MM.1S (cell line): ENCODE measurements around the gene CCDC87.

Experiments used
- DNase-seq: peaks from one replicate; pipeline ENCODE4 v3.0.0-alpha.2; 2015
- H2AFZ ChIP-seq: fragments of 300-600 bp; sonication (generic); 2 replicates; pipeline ENCODE4 v1.6.0; 2016; ENCODE audit warnings: antibody characterized with exemption, low read length
- H3F3A ChIP-seq: fragments of 300-600 bp; sonication (generic); 2 replicates; pipeline ENCODE4 v1.6.1; 2016; ENCODE audit warnings: mild to moderate bottlenecking, antibody characterized with exemption, low read length, moderate library complexity, mixed read lengths; ENCODE audit not compliant: insufficient read depth
- H3K27ac ChIP-seq: fragments of 300-600 bp; sonication (generic); 2 replicates; pipeline ENCODE4 v1.5.1; 2016; ENCODE audit warnings: mild to moderate bottlenecking, low read length
- H3K27me3 ChIP-seq: fragments of 300-600 bp; sonication (generic); replicated peaks from 2 replicates; pipeline ENCODE4 v1.6.0; 2016; ENCODE audit warnings: low read length; ENCODE audit not compliant: insufficient read depth
- H3K36me3 ChIP-seq: fragments of 300-600 bp; sonication (generic); replicated peaks from 2 replicates; pipeline ENCODE4 v1.6.1; 2016; ENCODE audit warnings: mild to moderate bottlenecking, low read length, mixed read lengths; ENCODE audit not compliant: insufficient read depth
- H3K4me1 ChIP-seq: fragments of 300-600 bp; sonication (generic); 2 replicates; pipeline ENCODE4 v1.6.1; 2016; ENCODE audit warnings: low read length, mixed read lengths
- H3K4me2 ChIP-seq: fragments of 300-600 bp; sonication (generic); 2 replicates; pipeline ENCODE4 v1.6.0; 2016; ENCODE audit warnings: low read depth, low read length
- H3K4me3 ChIP-seq: fragments of 300-600 bp; sonication (generic); 2 replicates; pipeline ENCODE4 v1.5.1; 2016; ENCODE audit warnings: low read length, mixed read lengths
- H3K79me2 ChIP-seq: fragments of 300-600 bp; sonication (generic); 2 replicates; pipeline ENCODE4 v1.6.1; 2016; ENCODE audit warnings: mixed run types, low read length, mixed read lengths
- H3K9ac ChIP-seq: fragments of 300-600 bp; sonication (generic); 2 replicates; pipeline ENCODE4 v1.6.1; 2016; ENCODE audit warnings: low read length, mixed read lengths
- H3K9me2 ChIP-seq: fragments of 300-600 bp; sonication (generic); replicated peaks from 2 replicates; pipeline ENCODE4 v1.6.1; 2016; ENCODE audit warnings: mild to moderate bottlenecking, low read length, mixed read lengths; ENCODE audit not compliant: insufficient read depth
- H3K9me3 ChIP-seq: fragments of 300-600 bp; sonication (generic); replicated peaks from 2 replicates; pipeline ENCODE4 v1.6.1; 2016; ENCODE audit warnings: mild to moderate bottlenecking, low read length, mixed read lengths; ENCODE audit not compliant: insufficient read depth
- H4K20me1 ChIP-seq: fragments of 300-600 bp; sonication (generic); 2 replicates; pipeline ENCODE4 v1.6.1; 2016; ENCODE audit warnings: mild to moderate bottlenecking, low read length, moderate library complexity, mixed read lengths; ENCODE audit not compliant: insufficient read depth
- EZH2 ChIP-seq: fragments of 300-600 bp; sonication (generic); optimal IDR thresholded peaks from 2 replicates; pipeline ENCODE3; 2017; ENCODE audit warnings: low read depth, mild to moderate bottlenecking, antibody characterized with exemption, low read length, mixed read lengths
- EZH2phosphoT487 ChIP-seq: fragments of 300-600 bp; sonication (generic); IDR thresholded peaks from 2 replicates; pipeline ENCODE4 v1.6.1; 2018; ENCODE audit warnings: antibody characterized with exemption, low read length
- TF ChIP-seq, protein P1 (sequence below): fragments of 300-600 bp; sonication (generic); IDR thresholded peaks from 2 replicates; pipeline ENCODE4 v1.5.1; 2016; ENCODE audit warnings: antibody characterized with exemption, low read length, mixed read lengths

CCDC87 gene

DNA sequence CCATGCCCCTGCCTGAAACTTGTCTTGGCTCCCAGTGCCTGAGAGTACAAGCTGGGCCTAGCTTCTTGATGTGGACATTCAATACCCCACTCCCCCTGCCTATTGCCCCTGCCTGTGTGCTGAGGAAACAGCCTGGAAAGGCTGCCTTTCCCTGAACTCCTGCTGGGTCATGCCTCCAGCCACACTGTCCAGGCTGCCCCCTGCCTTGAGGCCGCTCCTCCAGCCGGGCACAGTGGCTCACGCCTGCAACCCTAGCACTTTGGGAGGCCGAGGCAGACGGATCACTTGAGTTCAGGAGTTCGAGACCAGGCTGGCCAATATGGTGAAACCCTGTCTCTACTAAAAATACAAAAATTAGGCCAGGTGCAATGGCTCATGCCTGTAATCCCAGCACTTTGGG lies 10.2 kb upstream of the CCDC87 start:
- Histone ChIP-seq H3K4me2 (no peak overlapping the region), H2AFZ (no peak overlapping the region), H3K4me1 (no peaks in the 10 kb centered on the region), H3K27me3 (no peaks in the 10 kb centered on the region), H3F3A (no peaks in the 10 kb centered on the region), H3K9me2 (no peaks in the 10 kb centered on the region), H3K36me3 (no peaks in the 10 kb centered on the region), H3K4me3 (no peak overlapping the region), H3K79me2 (no peaks in the 10 kb centered on the region), H3K9me3 (no peaks in the 10 kb centered on the region), H3K27ac (no peak overlapping the region), H4K20me1 (no peaks in the 10 kb centered on the region), H3K9ac (no peak overlapping the region)
- TF ChIP-seq EZH2phosphoT487: no peak
- no peak for TF ChIP-seq EZH2
- TF ChIP-seq, protein P1, sequence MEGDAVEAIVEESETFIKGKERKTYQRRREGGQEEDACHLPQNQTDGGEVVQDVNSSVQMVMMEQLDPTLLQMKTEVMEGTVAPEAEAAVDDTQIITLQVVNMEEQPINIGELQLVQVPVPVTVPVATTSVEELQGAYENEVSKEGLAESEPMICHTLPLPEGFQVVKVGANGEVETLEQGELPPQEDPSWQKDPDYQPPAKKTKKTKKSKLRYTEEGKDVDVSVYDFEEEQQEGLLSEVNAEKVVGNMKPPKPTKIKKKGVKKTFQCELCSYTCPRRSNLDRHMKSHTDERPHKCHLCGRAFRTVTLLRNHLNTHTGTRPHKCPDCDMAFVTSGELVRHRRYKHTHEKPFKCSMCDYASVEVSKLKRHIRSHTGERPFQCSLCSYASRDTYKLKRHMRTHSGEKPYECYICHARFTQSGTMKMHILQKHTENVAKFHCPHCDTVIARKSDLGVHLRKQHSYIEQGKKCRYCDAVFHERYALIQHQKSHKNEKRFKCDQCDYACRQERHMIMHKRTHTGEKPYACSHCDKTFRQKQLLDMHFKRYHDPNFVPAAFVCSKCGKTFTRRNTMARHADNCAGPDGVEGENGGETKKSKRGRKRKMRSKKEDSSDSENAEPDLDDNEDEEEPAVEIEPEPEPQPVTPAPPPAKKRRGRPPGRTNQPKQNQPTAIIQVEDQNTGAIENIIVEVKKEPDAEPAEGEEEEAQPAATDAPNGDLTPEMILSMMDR: no peak
- no peak for DNase-seq

DNA sequence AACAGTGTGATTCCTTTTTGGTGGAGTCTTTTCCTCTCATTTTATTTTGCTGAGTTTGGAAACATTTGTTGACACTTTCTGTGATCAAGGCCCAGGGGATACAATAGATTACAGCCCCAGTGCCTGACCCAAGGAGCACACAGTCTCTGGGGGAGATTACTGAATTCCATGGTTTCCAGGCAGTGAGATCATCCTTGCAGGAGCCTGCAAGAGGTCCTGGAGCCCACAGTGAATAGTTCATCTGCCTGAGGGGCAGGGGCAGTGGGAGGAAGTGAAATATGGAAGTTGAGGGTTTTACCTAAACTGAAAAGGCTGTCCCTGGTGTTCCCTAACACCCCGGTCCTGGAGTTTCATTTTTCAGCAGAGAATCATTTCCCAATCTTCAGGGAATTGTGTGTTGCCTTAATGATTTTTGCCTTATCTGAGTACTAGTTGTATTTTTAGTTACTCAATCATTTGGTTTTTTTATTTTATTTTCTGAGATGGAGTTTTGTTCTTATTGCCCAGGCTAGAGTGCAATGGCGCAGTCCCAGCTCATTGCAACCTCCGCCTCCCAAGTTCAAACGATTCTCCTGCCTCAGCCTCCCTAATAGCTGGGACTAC lies 7.9 kb upstream of the CCDC87 start:
- TF ChIP-seq EZH2 (no peak), EZH2phosphoT487 (no peak)
- TF ChIP-seq, protein P1: no peak
- no peak overlapping the region for H3K4me2 ChIP-seq
- H3K9me2 ChIP-seq: no peaks in the 10 kb centered on the region
- no peaks in the 10 kb centered on the region for H3K79me2 ChIP-seq
- H3K36me3 ChIP-seq: no peaks in the 10 kb centered on the region
- no peak overlapping the region for H3K9ac ChIP-seq
- no peak overlapping the region for H2AFZ ChIP-seq
- H3K27ac ChIP-seq: no peak overlapping the region
- H3K4me1 ChIP-seq: no peaks in the 10 kb centered on the region
- H3K9me3 ChIP-seq: no peaks in the 10 kb centered on the region
- no peak for DNase-seq
- no peaks in the 10 kb centered on the region for H3F3A ChIP-seq
- H3K27me3 ChIP-seq: no peaks in the 10 kb centered on the region
- no peak overlapping the region for H3K4me3 ChIP-seq
- H4K20me1 ChIP-seq: no peaks in the 10 kb centered on the region

DNA sequence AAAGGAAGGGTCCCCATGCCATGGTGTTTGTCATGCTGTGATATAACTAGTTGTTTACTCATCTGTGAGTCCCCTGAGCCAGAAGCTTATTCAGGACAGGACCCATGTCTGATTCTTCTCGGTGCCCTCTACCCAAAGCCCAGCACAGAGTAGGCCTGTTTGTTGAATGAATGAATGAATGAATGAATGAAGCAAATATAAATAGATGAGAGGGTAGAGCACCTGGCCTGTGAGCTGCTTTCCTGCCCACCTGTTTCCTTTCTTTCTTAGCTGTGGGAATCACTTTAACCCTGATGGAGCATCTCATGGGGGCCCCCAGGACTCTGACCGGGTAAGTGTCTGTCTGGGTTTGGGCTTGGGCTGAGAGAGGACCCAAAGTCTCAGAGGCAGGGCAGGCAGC lies 7.4 kb upstream of the CCDC87 start:
- no peak overlapping the region for H3K9ac ChIP-seq
- no peak overlapping the region for H2AFZ ChIP-seq
- no peaks in the 10 kb centered on the region for H3K27me3 ChIP-seq
- H4K20me1 ChIP-seq: no peaks in the 10 kb centered on the region
- no peaks in the 10 kb centered on the region for H3K79me2 ChIP-seq
- H3K4me1 ChIP-seq: no peaks in the 10 kb centered on the region
- no peaks in the 10 kb centered on the region for H3K36me3 ChIP-seq
- TF ChIP-seq, protein P1: no peak
- no peak for TF ChIP-seq EZH2phosphoT487
- TF ChIP-seq EZH2: no peak
- no peaks in the 10 kb centered on the region for H3K9me3 ChIP-seq
- no peak overlapping the region for H3K4me2 ChIP-seq
- H3K27ac ChIP-seq: no peak overlapping the region
- H3K9me2 ChIP-seq: no peaks in the 10 kb centered on the region
- H3K4me3 ChIP-seq: no peak overlapping the region
- DNase-seq: no peak
- H3F3A ChIP-seq: no peaks in the 10 kb centered on the region
